DND-41 (cell line): ENCODE data around the gene UMPS.

Source experiments
- CTCF ChIP-seq: IDR thresholded peaks from 2 replicates; pipeline ENCODE4 v1.5.1; 2012; ENCODE audit warnings: borderline replicate concordance, low read length, moderate library complexity, mild to moderate bottlenecking; ENCODE audit not compliant: poor library complexity, severe bottlenecking; ENCODE audit errors: extremely low read depth
- EZH2 ChIP-seq: IDR thresholded peaks from 3 replicates; pipeline ENCODE4 v1.6.1; 2012; ENCODE audit warnings: borderline replicate concordance, low read depth, mild to moderate bottlenecking, moderate library complexity, low read length, inconsistent platforms; ENCODE audit not compliant: severe bottlenecking

GRCh38 chr3:124751501-124751900 lies 21.2 kb downstream of the UMPS start:
- TF ChIP-seq CTCF = no peak
- no peak for TF ChIP-seq EZH2
